HepG2 (cell line): ENCODE measurements around the gene KRTCAP2. TPM values are rescaled to one million over a fixed set of nuclear protein-coding genes. Genes with fewer than 3 reads are reported as not detected.

ENCODE experiments used
- ATF7-NPFF ChIP-seq: sonication (generic); formaldehyde crosslinking; IDR thresholded peaks from 2 replicates; pipeline ENCODE4 v1.8.1; 2023; ENCODE audit warnings: mild to moderate bottlenecking, low read depth, missing genetic modification reagents, moderate library complexity
- EZH2 ChIP-seq: conservative IDR thresholded peaks from 2 replicates; pipeline ENCODE4 v1.6.1; 2012; ENCODE audit warnings: mild to moderate bottlenecking, low read depth, low read length, moderate library complexity
- FOSL2 ChIP-seq: sonication (generic); formaldehyde crosslinking; IDR thresholded peaks from 2 replicates; pipeline ENCODE4 v1.4.0; 2020; ENCODE audit warnings: missing genetic modification reagents
- GABPA ChIP-seq, 2 experiments: IDR thresholded peaks; 2 replicates each; pipeline ENCODE4 v1.6.1; 2011 to 2016; ENCODE audit warnings: low read depth in 2 of 2, low read length in 1 of 2, missing biosample characterization in 1 of 2, missing genetic modification characterization in 1 of 2
- GATAD2A ChIP-seq: IDR thresholded peaks from 2 replicates; pipeline ENCODE4 v1.6.1; 2016
- GPN1 ChIP-seq: sonication (generic); formaldehyde crosslinking; IDR thresholded peaks from 2 replicates; pipeline ENCODE4 v1.5.1; 2020; ENCODE audit warnings: missing genetic modification reagents, borderline replicate concordance
- HOXA5 ChIP-seq: sonication (generic); formaldehyde crosslinking; IDR thresholded peaks from 2 replicates; pipeline ENCODE4 v1.4.0; 2020; ENCODE audit warnings: missing genetic modification reagents
- KDM6A ChIP-seq: IDR thresholded peaks from 2 replicates; pipeline ENCODE4 v1.6.1; 2016; ENCODE audit warnings: low read depth
- NAIF1 ChIP-seq: sonication (generic); formaldehyde crosslinking; IDR thresholded peaks from 2 replicates; pipeline ENCODE4 v1.5.0; 2020; ENCODE audit warnings: mild to moderate bottlenecking, missing genetic modification reagents, borderline replicate concordance
- NFATC3 ChIP-seq: sonication (generic); formaldehyde crosslinking; IDR thresholded peaks from 2 replicates; pipeline ENCODE4 v1.5.1; 2020; ENCODE audit warnings: mild to moderate bottlenecking, missing genetic modification reagents
- NFE2L2 ChIP-seq: fragments of 150-350 bp; IDR thresholded peaks from 2 replicates; pipeline ENCODE4 v1.6.1; 2014; ENCODE audit warnings: low read length
- NFKBIZ ChIP-seq: IDR thresholded peaks from 2 replicates; pipeline ENCODE4 v1.6.1; 2018; ENCODE audit warnings: missing genetic modification reagents, missing compliant biosample characterization
- NFRKB ChIP-seq: fragments of 450-650 bp; IDR thresholded peaks from 2 replicates; pipeline ENCODE4 v1.6.1; 2017
- PHF21A ChIP-seq: sonication (generic); formaldehyde crosslinking; IDR thresholded peaks from 2 replicates; pipeline ENCODE4 v1.5.0; 2020; ENCODE audit warnings: mild to moderate bottlenecking, missing genetic modification reagents
- SMAD9 ChIP-seq: sonication (generic); formaldehyde crosslinking; IDR thresholded peaks from 2 replicates; pipeline ENCODE4 v1.5.1; 2020; ENCODE audit warnings: mild to moderate bottlenecking, missing genetic modification reagents
- TSC22D2 ChIP-seq: sonication (generic); formaldehyde crosslinking; IDR thresholded peaks from 2 replicates; pipeline ENCODE4 v1.5.1; 2020; ENCODE audit warnings: missing genetic modification reagents, mild to moderate bottlenecking, borderline replicate concordance
- ZNF143 ChIP-seq: sonication (generic); formaldehyde crosslinking; IDR thresholded peaks from 2 replicates; pipeline ENCODE4 v1.4.0; 2020; ENCODE audit warnings: missing genetic modification reagents
- ZNF256 ChIP-seq: sonication (generic); formaldehyde crosslinking; conservative IDR thresholded peaks from 2 replicates; pipeline ENCODE4 v1.4.0; 2020; ENCODE audit warnings: missing genetic modification reagents
- ZNF343 ChIP-seq: sonication (generic); formaldehyde crosslinking; IDR thresholded peaks from 2 replicates; pipeline ENCODE4 v1.4.0; 2020; ENCODE audit warnings: mild to moderate bottlenecking, missing genetic modification reagents
- ZNF350 ChIP-seq: sonication (generic); formaldehyde crosslinking; IDR thresholded peaks from 2 replicates; pipeline ENCODE4 v1.4.0; 2020; ENCODE audit warnings: mild to moderate bottlenecking, low read depth, missing genetic modification reagents, borderline replicate concordance
- ZNF484 ChIP-seq: sonication (generic); formaldehyde crosslinking; IDR thresholded peaks from 2 replicates; pipeline ENCODE4 v1.5.1; 2020; ENCODE audit warnings: mild to moderate bottlenecking, low read depth, missing genetic modification reagents, borderline replicate concordance
- ZNF501 ChIP-seq: sonication (generic); formaldehyde crosslinking; IDR thresholded peaks from 2 replicates; pipeline ENCODE4 v1.5.1; 2020; ENCODE audit warnings: mild to moderate bottlenecking, moderate library complexity, missing genetic modification reagents
- ZNF672 ChIP-seq: sonication (generic); formaldehyde crosslinking; IDR thresholded peaks from 2 replicates; pipeline ENCODE4 v1.8.1; 2022; ENCODE audit warnings: missing genetic modification reagents
- ZNF775 ChIP-seq: sonication (generic); formaldehyde crosslinking; IDR thresholded peaks from 2 replicates; pipeline ENCODE4 v1.4.0; 2020; ENCODE audit warnings: missing genetic modification reagents, mild to moderate bottlenecking, moderate library complexity, borderline replicate concordance
- ZNF83 ChIP-seq: sonication (generic); formaldehyde crosslinking; IDR thresholded peaks from 2 replicates; pipeline ENCODE4 v1.4.0; 2020; ENCODE audit warnings: missing genetic modification reagents, mild to moderate bottlenecking, borderline replicate concordance
- polyA plus RNA-seq, 8 experiments: library from polyadenylated mRNA; depleted of rRNA in 3 of 8; stranded (reverse) in 7 of 8; unstranded in 1 of 8; fragments of >200 nt; fragmentation: Illumina TruSeq in 4 of 8; extraction: Trizol in 4 of 8; gene quantifications; 2 replicates each; pipeline versions ENCODE4 v1.2.1 to v1.2.3, GENCODE V29; 2011 to 2016; ENCODE audit warnings: low read depth in 4 of 8, missing spikeins in 1 of 8, mixed read lengths in 1 of 8; ENCODE audit not compliant: insufficient read depth in 1 of 8
- total RNA-seq, 5 experiments: library from RNA; depleted of rRNA; stranded (reverse); fragments of >200 nt; fragmentation: Illumina TruSeq; extraction: Trizol; gene quantifications; 2 replicates each; pipeline ENCODE4 v1.2.3, GENCODE V29; 2016; ENCODE audit warnings: low read depth in 1 of 5
- TF ChIP-seq, protein P1 (sequence below), 2 experiments: sonication (generic) in 1 of 2; formaldehyde crosslinking in 1 of 2; IDR thresholded peaks; 2 replicates each; pipeline versions ENCODE4 v1.4.0 to v1.6.1; 2018 to 2020; ENCODE audit warnings: missing genetic modification reagents in 2 of 2, borderline replicate concordance in 1 of 2, low read depth in 1 of 2, mild to moderate bottlenecking in 1 of 2, missing biosample characterization in 1 of 2
- TF ChIP-seq, protein P2 (sequence below): sonication (generic); formaldehyde crosslinking; IDR thresholded peaks from 2 replicates; pipeline ENCODE4 v1.4.0; 2020; ENCODE audit warnings: mild to moderate bottlenecking, missing genetic modification reagents
- TF ChIP-seq, protein P3 (sequence below): sonication (generic); formaldehyde crosslinking; IDR thresholded peaks from 2 replicates; pipeline ENCODE4 v1.9.0; 2022; ENCODE audit warnings: low read depth, missing genetic modification reagents

KRTCAP2 gene
- total and polyA plus RNA-seq, 2 of the 13 experiments (the other 11 are each of a cell fraction or from before 2014, with no cell fraction given) = 77.3 to 79.4 TPM

DNA sequence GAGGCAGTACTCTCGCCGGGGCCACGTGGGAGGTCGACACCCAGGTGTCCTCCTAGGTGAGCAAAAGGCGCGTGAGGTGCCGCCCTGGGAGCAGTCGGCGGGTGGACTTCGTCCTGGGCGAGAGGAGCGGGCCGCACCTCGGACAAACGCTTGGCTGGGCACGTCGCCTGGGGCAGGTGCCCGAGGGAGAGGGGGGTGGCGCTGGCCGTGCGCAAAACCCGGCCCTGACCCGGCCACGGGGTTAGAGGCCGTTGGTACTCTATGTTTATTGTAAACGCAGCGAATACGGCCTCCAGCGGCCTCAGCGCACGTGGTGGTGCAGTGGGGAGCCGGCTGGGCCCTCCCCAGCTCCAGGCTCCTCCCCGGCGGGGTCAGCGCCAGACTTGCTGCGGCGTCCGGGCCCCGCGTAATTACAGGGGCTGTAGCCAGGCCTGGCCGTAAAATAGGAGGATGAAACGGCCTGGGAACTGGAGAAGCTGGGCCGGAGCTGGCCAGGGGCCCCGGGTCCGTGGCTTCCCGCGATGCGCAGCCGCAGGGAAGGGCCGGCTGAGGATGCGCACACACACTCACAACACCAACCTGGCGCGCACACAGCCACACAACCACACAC lies 47.1 kb downstream of the KRTCAP2 start (continued):
- TF ChIP-seq, protein P1, sequence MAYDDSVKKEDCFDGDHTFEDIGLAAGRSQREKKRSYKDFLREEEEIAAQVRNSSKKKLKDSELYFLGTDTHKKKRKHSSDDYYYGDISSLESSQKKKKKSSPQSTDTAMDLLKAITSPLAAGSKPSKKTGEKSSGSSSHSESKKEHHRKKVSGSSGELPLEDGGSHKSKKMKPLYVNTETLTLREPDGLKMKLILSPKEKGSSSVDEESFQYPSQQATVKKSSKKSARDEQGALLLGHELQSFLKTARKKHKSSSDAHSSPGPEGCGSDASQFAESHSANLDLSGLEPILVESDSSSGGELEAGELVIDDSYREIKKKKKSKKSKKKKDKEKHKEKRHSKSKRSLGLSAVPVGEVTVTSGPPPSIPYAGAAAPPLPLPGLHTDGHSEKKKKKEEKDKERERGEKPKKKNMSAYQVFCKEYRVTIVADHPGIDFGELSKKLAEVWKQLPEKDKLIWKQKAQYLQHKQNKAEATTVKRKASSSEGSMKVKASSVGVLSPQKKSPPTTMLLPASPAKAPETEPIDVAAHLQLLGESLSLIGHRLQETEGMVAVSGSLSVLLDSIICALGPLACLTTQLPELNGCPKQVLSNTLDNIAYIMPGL (CRISPR knock-in tag; IDR thresholded peaks at IDR 0.05; ENCODE audit: borderline replicate concordance in 1 of 2, low read depth in 1 of 2) = peak; percentile 18 to 90; a peak in 3 of 4 replicates
- TF ChIP-seq ZNF143 (CRISPR knock-in tag) (peak; percentile 58; the same call in 1 of the 2 replicates), GPN1 (CRISPR knock-in tag) (no peak), ZNF343 (CRISPR knock-in tag) (peak; percentile 89), KDM6A (CRISPR knock-in tag) (peak; percentile 81), HOXA5 (CRISPR knock-in tag) (peak; percentile 50; the same call in 1 of the 2 replicates), ZNF83 (CRISPR knock-in tag) (no peak; the same call in 1 of the 2 replicates), GABPA (IDR thresholded peaks at IDR 0.05; ENCODE audit: low read depth, low read length) (no peak), GABPA (CRISPR knock-in tag; IDR thresholded peaks at IDR 0.05; ENCODE audit: low read depth) (no peak), NFRKB (no peak), GATAD2A (peak; percentile 91), NAIF1 (CRISPR knock-in tag) (peak; percentile 94), PHF21A (CRISPR knock-in tag) (peak; percentile 99), ZNF775 (0 out of 2 replicates have a peak, but pooled peaks have one; percentile 49), ZNF672 (CRISPR knock-in tag) (peak; percentile 85; the same call in 1 of the 2 replicates), NFE2L2 (no peak), ZNF350 (CRISPR knock-in tag) (peak; percentile 86), NFKBIZ (peak; percentile 95), NFATC3 (peak; percentile 81; the same call in 1 of the 2 replicates), ZNF484 (CRISPR knock-in tag) (no peak), FOSL2 (CRISPR knock-in tag) (peak; percentile 72), ZNF501 (CRISPR knock-in tag) (peak; percentile 86; the same call in 1 of the 2 replicates), ATF7-NPFF (CRISPR knock-in tag) (peak; percentile 88), SMAD9 (CRISPR knock-in tag) (peak; percentile 81; the same call in 1 of the 2 replicates), TSC22D2 (peak; percentile 69; the same call in 1 of the 2 replicates), EZH2 (no peak), ZNF256 (no peak)
- TF ChIP-seq, protein P2, sequence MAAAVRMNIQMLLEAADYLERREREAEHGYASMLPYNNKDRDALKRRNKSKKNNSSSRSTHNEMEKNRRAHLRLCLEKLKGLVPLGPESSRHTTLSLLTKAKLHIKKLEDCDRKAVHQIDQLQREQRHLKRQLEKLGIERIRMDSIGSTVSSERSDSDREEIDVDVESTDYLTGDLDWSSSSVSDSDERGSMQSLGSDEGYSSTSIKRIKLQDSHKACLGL (CRISPR knock-in tag) = peak; percentile 92
- TF ChIP-seq, protein P3, sequence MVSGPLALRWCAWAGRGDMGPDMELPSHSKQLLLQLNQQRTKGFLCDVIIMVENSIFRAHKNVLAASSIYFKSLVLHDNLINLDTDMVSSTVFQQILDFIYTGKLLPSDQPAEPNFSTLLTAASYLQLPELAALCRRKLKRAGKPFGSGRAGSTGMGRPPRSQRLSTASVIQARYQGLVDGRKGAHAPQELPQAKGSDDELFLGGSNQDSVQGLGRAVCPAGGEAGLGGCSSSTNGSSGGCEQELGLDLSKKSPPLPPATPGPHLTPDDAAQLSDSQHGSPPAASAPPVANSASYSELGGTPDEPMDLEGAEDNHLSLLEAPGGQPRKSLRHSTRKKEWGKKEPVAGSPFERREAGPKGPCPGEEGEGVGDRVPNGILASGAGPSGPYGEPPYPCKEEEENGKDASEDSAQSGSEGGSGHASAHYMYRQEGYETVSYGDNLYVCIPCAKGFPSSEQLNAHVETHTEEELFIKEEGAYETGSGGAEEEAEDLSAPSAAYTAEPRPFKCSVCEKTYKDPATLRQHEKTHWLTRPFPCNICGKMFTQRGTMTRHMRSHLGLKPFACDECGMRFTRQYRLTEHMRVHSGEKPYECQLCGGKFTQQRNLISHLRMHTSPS = peak; percentile 100
